Mesenteric fat pad (tissue), 1 donor: ENCODE measurements around the gene IDH3G. TPM values are rescaled to one million over a fixed set of nuclear protein-coding genes. Genes with fewer than 3 reads are reported as not detected.
"Not testable (repeated sequence)": the region's sequence is repeated elsewhere in the genome, so short reads cannot be mapped to it uniquely, and the experiment has no call there.

Experiments used
- DNase-seq: peaks from one replicate; pipeline ENCODE4 v3.0.0-alpha.2; 2020; ENCODE audit warnings: low spot score
- total RNA-seq: library from RNA; stranded (reverse); fragmentation: NEBNext Ultra II Directional; extraction: Animal tissue kit (Norgen Biotek cat#: 25700); gene quantifications from one replicate; pipeline ENCODE4 v1.2.1, GENCODE V29; 2021
- donor health status: DM: yes; HTN: yes; CAD: no.

Gene IDH3G
- total RNA-seq, 1 donor from 2014 or later = 57.4 TPM

DNA sequence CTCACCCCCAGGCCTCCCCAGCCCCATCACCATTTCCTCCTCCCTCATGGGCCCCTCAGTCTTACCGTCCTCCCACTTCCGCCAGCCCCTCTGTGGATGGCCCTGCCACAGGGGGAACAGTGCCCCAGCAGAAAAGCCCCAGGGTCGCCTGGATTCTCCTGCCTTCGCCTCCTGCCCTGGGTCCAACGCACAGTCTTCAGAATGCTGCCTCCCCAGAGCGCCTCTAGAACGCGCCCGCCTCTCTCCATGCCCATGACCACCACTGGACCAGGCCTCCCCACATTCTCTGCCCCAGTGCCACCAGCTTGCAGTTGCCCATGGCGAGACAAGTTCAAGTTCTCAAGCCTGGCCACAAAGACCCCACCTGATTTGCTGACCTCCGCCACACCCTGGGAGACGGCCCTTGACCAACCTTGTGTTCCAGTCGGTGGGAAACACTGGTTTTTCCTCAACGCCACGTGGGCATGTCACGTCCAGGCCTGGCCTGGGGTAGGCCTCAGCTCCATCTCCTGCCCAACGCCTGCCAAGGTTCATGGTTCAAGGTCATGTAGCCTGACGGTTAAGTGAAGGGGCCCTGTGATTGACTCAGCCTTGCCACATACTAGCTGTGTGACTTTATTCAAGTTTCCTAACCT lies 30.8 kb downstream of the IDH3G start:
- DNase-seq = no peak

DNA sequence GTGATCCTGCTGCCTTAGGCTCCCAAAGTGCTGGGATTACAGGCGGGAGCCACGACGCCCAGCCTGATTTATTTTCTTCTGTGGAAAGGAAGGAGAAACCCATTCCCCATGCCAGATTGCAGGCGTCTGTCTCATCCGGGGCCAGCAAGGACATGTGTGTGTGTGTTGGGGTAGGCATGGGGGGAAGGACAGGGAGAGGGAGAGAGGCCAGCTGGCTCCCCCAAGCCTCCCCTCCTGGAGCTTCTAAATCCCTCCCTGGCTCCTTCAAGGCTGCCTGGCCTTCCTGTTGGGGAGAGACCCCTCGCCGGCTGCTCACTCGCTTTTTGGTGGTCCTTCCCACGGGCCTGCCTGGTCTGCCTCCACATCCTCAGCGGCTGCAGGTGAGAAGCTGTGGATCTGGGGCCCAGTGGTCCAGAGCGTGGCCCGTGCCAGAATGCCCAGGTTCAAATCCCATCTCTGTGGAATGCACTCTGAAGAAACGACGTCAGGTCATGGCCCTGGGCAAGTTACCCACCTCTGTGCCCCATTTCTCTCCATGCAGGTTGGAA lies 31.5 kb downstream of the IDH3G start:
- DNase-seq = no peak

- DNase-seq = no peak
Observed at GRCh38 chrX:153761863-153762262, 32.3 kb downstream of the IDH3G start.

GRCh38 chrX:153755136-153755535 lies 39.0 kb downstream of the IDH3G start:
- no peak for DNase-seq

DNA sequence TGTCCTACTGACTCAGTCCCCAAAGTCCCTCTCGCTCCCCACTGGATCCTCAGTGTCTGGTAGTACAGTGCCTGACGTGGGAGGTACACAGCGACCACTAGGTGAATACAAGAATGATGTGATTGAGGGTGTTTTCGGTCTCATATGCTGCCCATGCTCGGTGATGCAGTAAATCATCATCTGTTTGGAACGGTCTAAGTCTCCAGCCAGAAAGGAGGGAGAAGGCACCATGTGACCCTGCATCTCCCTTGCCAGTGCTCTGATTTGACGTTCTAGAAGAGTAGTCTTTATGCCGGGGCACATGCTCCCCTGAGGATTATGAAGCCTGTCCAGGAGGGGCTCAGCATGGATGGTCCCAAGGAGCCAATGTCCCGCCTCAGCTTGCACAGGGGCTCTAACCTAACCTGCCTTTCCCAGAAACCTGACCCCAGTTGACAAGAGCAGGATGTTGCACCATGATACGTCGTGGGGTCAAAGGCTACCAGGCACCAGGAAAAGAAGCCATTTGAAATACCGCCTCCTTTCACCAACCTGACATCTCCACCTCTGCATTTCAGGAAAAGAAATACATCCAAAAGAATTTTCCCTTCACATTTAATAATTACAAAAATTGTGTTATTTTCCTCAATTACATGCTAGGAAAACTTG lies 43.9 kb downstream of the IDH3G start:
- no peak for DNase-seq

GRCh38 chrX:153749017-153749416 lies 45.2 kb downstream of the IDH3G start:
- DNase-seq = not testable (repeated sequence)

GRCh38 chrX:153746991-153747390 lies 47.2 kb downstream of the IDH3G start:
- not testable (repeated sequence) for DNase-seq

- DNase-seq = no peak
Observed at GRCh38 chrX:153746359-153746758, 47.8 kb downstream of the IDH3G start.

GRCh38 chrX:153745067-153745433 lies 49.1 kb downstream of the IDH3G start:
- DNase-seq = peak; percentile 73

DNA sequence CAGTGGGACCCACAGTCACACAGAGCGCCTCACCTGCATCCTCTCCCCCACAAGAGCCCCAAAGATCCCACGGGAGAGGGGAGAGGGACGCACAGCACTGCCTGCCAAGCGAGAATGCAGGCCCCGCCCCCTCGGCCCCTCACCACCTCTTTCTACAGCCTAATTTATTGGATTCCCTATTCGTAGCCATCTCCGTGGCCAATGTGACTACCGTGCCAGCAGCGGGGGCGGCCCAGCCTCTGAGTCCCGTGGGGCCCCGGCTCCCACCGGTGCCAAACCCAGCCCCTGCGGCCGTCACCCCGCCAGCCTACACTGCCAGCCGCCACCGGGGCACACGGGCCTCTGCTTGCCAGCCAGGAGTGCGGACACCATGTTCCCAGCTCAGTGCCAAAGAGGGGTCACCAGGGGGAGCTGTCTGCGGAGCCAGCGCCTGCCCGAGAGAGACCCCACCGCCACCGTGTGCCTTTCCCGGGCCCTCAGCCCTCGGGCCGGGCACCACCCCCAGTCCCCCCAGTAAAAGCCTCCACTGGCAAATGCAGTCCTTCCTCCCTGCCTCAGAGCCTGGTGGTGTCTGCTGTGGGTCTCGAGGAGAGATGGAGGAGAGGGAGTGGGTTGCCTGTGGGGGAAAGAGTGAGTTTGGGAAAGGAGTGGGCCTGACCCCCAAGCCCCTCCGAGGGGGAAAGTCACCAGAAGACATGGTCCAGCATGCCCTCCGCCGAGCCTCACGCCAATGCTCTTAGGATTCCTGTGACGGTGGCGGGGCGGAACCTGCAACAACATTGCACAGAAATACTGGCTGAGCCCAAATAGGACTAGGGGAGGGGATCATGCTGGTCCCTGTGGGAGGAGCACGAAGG lies 49.7 kb downstream of the IDH3G start:
- peak; percentile 87 for DNase-seq

DNA sequence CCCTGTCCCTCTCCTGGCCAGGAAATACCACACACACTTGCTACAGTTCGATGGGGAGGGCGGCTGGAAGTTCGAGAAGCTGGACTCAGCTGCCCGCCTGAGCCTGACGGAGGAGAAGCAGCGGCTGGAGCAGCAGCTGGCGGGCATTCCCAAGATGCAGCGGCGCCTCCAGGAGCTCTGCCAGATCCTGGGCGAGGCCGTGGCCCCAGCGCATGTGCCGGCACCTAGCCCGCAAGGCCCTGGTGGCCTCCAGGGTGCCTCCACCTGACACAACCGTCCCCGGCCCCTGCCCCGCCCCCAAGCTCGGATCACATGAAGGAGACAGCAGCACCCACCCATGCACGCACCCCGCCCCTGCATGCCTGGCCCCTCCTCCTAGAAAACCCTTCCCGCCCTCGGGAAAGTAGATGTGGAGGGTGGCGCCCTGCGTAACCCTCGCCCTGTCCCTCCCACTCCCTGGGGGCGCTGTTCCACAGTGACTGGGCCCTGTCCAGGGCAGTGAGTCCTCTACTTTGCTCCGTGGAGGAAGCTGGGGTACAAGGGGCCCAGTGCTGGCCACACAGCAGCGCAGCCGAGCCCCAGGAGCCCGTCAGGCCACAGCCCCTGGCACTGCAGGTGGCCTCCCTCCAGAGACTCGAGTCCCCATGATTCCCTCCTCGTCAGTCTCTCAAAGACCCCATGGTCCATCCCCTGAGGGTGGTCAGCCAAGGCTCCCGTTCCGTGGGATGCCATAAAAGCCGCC lies 50.5 kb downstream of the IDH3G start:
- not testable (repeated sequence) for DNase-seq

- not testable (repeated sequence) for DNase-seq
Observed at GRCh38 chrX:153742796-153743467, 51.2 kb downstream of the IDH3G start.

- not testable (repeated sequence) for DNase-seq
Observed at GRCh38 chrX:153742111-153742510, 52.1 kb downstream of the IDH3G start.

- no peak for DNase-seq
Observed at GRCh38 chrX:153741446-153741845, 52.7 kb downstream of the IDH3G start.

- no peak for DNase-seq
Observed at GRCh38 chrX:153740631-153741222, 53.4 kb downstream of the IDH3G start.

DNA sequence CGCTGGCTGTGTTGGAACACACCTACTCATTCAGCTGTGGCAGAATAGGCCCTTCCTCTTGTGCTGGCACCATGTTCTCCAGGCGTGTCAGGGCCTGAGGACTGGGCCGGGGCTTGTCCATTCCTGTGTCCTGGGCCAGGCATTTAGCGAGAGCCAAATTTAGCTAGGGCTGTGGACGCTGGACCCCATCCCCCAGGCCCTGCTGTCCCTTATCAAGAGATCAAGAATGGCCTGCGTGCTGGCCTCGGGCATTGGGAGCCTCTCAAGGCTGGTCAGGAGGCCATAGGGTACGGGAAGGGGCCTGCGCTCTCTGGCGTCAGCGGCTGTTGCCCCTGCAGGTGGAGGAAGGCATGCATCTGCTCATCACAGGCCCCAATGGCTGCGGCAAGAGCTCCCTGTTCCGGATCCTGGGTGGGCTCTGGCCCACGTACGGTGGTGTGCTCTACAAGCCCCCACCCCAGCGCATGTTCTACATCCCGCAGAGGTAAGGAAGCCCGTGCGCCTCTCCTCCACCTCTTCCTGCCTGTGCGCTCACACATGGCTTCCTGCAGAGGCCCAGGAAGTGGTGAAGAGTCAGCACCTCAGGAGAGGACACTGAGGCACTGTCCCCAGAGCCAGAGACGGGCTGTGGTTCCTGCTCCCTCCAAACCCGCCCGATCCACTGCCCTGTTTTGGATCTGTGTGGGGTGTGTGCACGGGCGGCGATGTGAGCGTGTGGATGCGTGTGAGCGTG lies 54.3 kb downstream of the IDH3G start:
- no peak for DNase-seq

DNA sequence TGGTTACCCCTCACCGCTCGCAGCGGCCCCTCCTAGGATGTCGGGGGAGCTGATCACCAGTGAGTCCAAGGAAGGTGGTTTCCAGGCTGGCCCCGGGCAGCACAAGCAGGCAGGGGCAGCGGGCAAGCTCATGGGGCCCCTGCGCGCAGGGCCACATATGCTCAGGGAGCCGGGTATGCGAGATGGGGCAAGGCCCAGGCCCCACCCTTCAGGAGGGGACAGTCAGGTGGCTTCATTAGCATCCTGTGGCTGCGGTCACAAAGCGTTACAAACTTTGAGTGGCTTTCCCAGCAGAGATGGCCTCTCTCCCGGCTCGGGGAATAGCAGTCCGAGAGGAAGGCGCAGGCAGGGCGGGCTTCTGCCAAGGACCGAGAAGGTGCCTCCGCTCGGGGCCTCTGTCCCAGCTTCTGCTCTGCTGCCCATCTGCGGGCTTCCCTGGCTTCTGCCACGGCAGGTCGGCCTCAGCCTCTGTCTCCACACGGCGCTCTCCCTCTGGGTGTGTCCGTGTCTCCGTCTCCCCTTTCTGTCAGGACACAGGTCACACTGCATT lies 56.0 kb downstream of the IDH3G start:
- no peak for DNase-seq

DNA sequence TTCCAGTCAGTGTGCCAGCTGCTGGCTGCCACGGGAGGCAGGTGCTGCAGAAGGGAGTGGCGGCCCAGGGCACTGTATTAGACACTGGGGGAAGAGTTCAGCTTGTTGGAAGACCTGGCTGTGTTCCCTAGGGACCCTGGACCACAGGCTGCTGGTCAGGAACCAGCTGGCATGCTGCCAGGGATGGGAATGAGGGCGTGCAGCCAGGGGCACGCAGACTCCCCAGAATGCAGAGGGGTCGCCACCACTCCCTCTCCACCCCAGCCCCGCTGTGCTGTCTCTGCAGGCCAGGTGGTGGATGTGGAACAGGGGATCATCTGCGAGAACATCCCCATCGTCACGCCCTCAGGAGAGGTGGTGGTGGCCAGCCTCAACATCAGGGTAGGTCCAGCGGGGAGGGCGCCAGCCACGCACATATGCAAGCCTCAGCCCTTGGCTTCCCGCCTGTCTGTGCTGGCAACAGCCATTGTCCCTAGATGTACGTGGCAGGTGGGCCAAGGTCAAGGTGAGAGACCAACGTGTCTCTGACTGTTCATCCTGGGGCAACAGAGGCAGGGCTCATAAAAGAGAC lies 57.2 kb downstream of the IDH3G start:
- DNase-seq = no peak
